Central memory CD4-positive, alpha-beta T cell (primary cell): ENCODE data around the gene SLC22A3.
"Not testable (repeated sequence)": the region's sequence is repeated elsewhere in the genome, so short reads cannot be mapped to it uniquely, and the experiment has no call there.

Source experiments
- DNase-seq: peaks from one replicate; pipeline ENCODE4 v3.0.0; 2022

SLC22A3 gene

GRCh38 chr6:160374836-160375560 is 26.8 kb downstream of the SLC22A3 start:
- DNase-seq: no peak

- no peak for DNase-seq
Measured at GRCh38 chr6:160375561-160375949, 27.4 kb downstream of the SLC22A3 start.

GRCh38 chr6:160376445-160376844 is 28.3 kb downstream of the SLC22A3 start:
- DNase-seq: no peak

GRCh38 chr6:160378218-160378617 is 30.0 kb downstream of the SLC22A3 start:
- DNase-seq: no peak

GRCh38 chr6:160378882-160379281 is 30.7 kb downstream of the SLC22A3 start:
- no peak for DNase-seq

- DNase-seq: no peak
Measured at GRCh38 chr6:160379466-160379865, 31.3 kb downstream of the SLC22A3 start.

GRCh38 chr6:160382946-160383345 is 34.8 kb downstream of the SLC22A3 start:
- DNase-seq: no peak

GRCh38 chr6:160386869-160387530 is 38.8 kb downstream of the SLC22A3 start:
- DNase-seq: no peak

- DNase-seq: no peak
Measured at GRCh38 chr6:160387916-160388643, 39.9 kb downstream of the SLC22A3 start.

GRCh38 chr6:160388922-160389321 is 40.7 kb downstream of the SLC22A3 start:
- DNase-seq: no peak

GRCh38 chr6:160391419-160392116 is 43.4 kb downstream of the SLC22A3 start:
- DNase-seq: no peak

- not testable (repeated sequence) for DNase-seq
Measured at GRCh38 chr6:160393442-160393841, 45.3 kb downstream of the SLC22A3 start.

- DNase-seq: no peak
Measured at GRCh38 chr6:160393891-160394653, 45.9 kb downstream of the SLC22A3 start.

- no peak for DNase-seq
Measured at GRCh38 chr6:160394654-160395035, 46.5 kb downstream of the SLC22A3 start.

GRCh38 chr6:160395187-160395586 is 47.0 kb downstream of the SLC22A3 start:
- no peak for DNase-seq

GRCh38 chr6:160396292-160396691 is 48.1 kb downstream of the SLC22A3 start:
- no peak for DNase-seq

GRCh38 chr6:160398674-160399271 is 50.6 kb downstream of the SLC22A3 start:
- no peak for DNase-seq

GRCh38 chr6:160400446-160400845 is 52.3 kb downstream of the SLC22A3 start:
- no peak for DNase-seq

- DNase-seq: no peak
Measured at GRCh38 chr6:160408528-160408927, 60.4 kb downstream of the SLC22A3 start.

GRCh38 chr6:160412993-160413392 is 64.8 kb downstream of the SLC22A3 start:
- DNase-seq: no peak

- DNase-seq: no peak
Measured at GRCh38 chr6:160417146-160417545, 69.0 kb downstream of the SLC22A3 start.

- DNase-seq: no peak
Measured at GRCh38 chr6:160417550-160417949, 69.4 kb downstream of the SLC22A3 start.
